MM.1S (cell line): ENCODE measurements around the gene RBBP9.
"Not testable (repeated sequence)": the region's sequence is repeated elsewhere in the genome, so short reads cannot be mapped to it uniquely, and the experiment has no call there.

Experiments
- DNase-seq: peaks from one replicate; pipeline ENCODE4 v3.0.0-alpha.2; 2015
- H2AFZ ChIP-seq: fragments of 300-600 bp; sonication (generic); 2 replicates; pipeline ENCODE4 v1.6.0; 2016; ENCODE audit warnings: antibody characterized with exemption, low read length
- H3F3A ChIP-seq: fragments of 300-600 bp; sonication (generic); 2 replicates; pipeline ENCODE4 v1.6.1; 2016; ENCODE audit warnings: mild to moderate bottlenecking, antibody characterized with exemption, low read length, moderate library complexity, mixed read lengths; ENCODE audit not compliant: insufficient read depth
- H3K27ac ChIP-seq: fragments of 300-600 bp; sonication (generic); 2 replicates; pipeline ENCODE4 v1.5.1; 2016; ENCODE audit warnings: mild to moderate bottlenecking, low read length
- H3K27me3 ChIP-seq: fragments of 300-600 bp; sonication (generic); replicated peaks from 2 replicates; pipeline ENCODE4 v1.6.0; 2016; ENCODE audit warnings: low read length; ENCODE audit not compliant: insufficient read depth
- H3K36me3 ChIP-seq: fragments of 300-600 bp; sonication (generic); replicated peaks from 2 replicates; pipeline ENCODE4 v1.6.1; 2016; ENCODE audit warnings: mild to moderate bottlenecking, low read length, mixed read lengths; ENCODE audit not compliant: insufficient read depth
- H3K4me1 ChIP-seq: fragments of 300-600 bp; sonication (generic); 2 replicates; pipeline ENCODE4 v1.6.1; 2016; ENCODE audit warnings: low read length, mixed read lengths
- H3K4me2 ChIP-seq: fragments of 300-600 bp; sonication (generic); 2 replicates; pipeline ENCODE4 v1.6.0; 2016; ENCODE audit warnings: low read depth, low read length
- H3K4me3 ChIP-seq: fragments of 300-600 bp; sonication (generic); 2 replicates; pipeline ENCODE4 v1.5.1; 2016; ENCODE audit warnings: low read length, mixed read lengths
- H3K79me2 ChIP-seq: fragments of 300-600 bp; sonication (generic); 2 replicates; pipeline ENCODE4 v1.6.1; 2016; ENCODE audit warnings: mixed run types, low read length, mixed read lengths
- H3K9ac ChIP-seq: fragments of 300-600 bp; sonication (generic); 2 replicates; pipeline ENCODE4 v1.6.1; 2016; ENCODE audit warnings: low read length, mixed read lengths
- H3K9me2 ChIP-seq: fragments of 300-600 bp; sonication (generic); replicated peaks from 2 replicates; pipeline ENCODE4 v1.6.1; 2016; ENCODE audit warnings: mild to moderate bottlenecking, low read length, mixed read lengths; ENCODE audit not compliant: insufficient read depth
- H3K9me3 ChIP-seq: fragments of 300-600 bp; sonication (generic); replicated peaks from 2 replicates; pipeline ENCODE4 v1.6.1; 2016; ENCODE audit warnings: mild to moderate bottlenecking, low read length, mixed read lengths; ENCODE audit not compliant: insufficient read depth
- H4K20me1 ChIP-seq: fragments of 300-600 bp; sonication (generic); 2 replicates; pipeline ENCODE4 v1.6.1; 2016; ENCODE audit warnings: mild to moderate bottlenecking, low read length, moderate library complexity, mixed read lengths; ENCODE audit not compliant: insufficient read depth
- EZH2 ChIP-seq: fragments of 300-600 bp; sonication (generic); optimal IDR thresholded peaks from 2 replicates; pipeline ENCODE3; 2017; ENCODE audit warnings: low read depth, mild to moderate bottlenecking, antibody characterized with exemption, low read length, mixed read lengths
- EZH2phosphoT487 ChIP-seq: fragments of 300-600 bp; sonication (generic); IDR thresholded peaks from 2 replicates; pipeline ENCODE4 v1.6.1; 2018; ENCODE audit warnings: antibody characterized with exemption, low read length
- TF ChIP-seq, protein P1 (sequence below): fragments of 300-600 bp; sonication (generic); IDR thresholded peaks from 2 replicates; pipeline ENCODE4 v1.5.1; 2016; ENCODE audit warnings: antibody characterized with exemption, low read length, mixed read lengths

The RBBP9 gene

GRCh38 chr20:18524646-18525045 is 27.6 kb upstream of the RBBP9 start:
- Histone ChIP-seq H3F3A (no peaks in the 10 kb centered on the region), H3K27ac (no peak overlapping the region), H3K36me3 (peaks cover 32% of the 10 kb centered on the region; the same call in 1 of the 2 replicates), H3K9ac (no peak overlapping the region), H3K4me3 (no peak overlapping the region), H3K79me2 (no peaks in the 10 kb centered on the region; the same call in 1 of the 2 replicates), H2AFZ (no peak overlapping the region), H3K4me1 (no peaks in the 10 kb centered on the region), H3K4me2 (no peak overlapping the region), H3K9me2 (no peaks in the 10 kb centered on the region), H4K20me1 (no peaks in the 10 kb centered on the region), H3K9me3 (no peaks in the 10 kb centered on the region), H3K27me3 (no peaks in the 10 kb centered on the region)
- DNase-seq, result no peak
- TF ChIP-seq EZH2phosphoT487, result no peak
- TF ChIP-seq, protein P1, sequence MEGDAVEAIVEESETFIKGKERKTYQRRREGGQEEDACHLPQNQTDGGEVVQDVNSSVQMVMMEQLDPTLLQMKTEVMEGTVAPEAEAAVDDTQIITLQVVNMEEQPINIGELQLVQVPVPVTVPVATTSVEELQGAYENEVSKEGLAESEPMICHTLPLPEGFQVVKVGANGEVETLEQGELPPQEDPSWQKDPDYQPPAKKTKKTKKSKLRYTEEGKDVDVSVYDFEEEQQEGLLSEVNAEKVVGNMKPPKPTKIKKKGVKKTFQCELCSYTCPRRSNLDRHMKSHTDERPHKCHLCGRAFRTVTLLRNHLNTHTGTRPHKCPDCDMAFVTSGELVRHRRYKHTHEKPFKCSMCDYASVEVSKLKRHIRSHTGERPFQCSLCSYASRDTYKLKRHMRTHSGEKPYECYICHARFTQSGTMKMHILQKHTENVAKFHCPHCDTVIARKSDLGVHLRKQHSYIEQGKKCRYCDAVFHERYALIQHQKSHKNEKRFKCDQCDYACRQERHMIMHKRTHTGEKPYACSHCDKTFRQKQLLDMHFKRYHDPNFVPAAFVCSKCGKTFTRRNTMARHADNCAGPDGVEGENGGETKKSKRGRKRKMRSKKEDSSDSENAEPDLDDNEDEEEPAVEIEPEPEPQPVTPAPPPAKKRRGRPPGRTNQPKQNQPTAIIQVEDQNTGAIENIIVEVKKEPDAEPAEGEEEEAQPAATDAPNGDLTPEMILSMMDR, result no peak
- no peak for TF ChIP-seq EZH2

DNA sequence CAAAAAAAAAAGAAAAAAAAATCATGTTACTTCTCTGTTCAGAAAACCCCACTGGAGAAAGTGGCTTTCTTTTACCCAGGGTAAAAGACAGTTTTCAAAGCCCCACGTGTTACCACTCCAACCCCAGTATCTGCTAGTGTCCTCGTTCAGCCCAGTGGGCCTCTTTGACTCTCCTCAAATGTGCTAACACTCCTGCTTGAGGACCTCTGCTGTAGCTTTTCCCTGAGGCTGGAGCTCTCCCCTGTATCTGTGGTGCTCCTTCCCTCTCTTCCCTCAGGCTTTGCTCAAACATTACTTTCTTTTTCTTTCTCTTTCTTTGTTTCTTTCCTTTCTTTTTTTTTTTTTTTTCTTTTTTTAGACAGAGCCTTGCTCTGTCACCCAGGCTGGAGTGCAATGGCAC is 26.0 kb upstream of the RBBP9 start:
- H3K4me2 ChIP-seq, result no peak overlapping the region
- TF ChIP-seq EZH2 (no peak), EZH2phosphoT487 (no peak)
- TF ChIP-seq, protein P1, result no peak
- H3K9me2 ChIP-seq, result no peaks in the 10 kb centered on the region
- H3K4me3 ChIP-seq, result no peak overlapping the region
- H4K20me1 ChIP-seq, result no peaks in the 10 kb centered on the region
- H3F3A ChIP-seq, result no peaks in the 10 kb centered on the region
- H3K9me3 ChIP-seq, result no peaks in the 10 kb centered on the region
- no peaks in the 10 kb centered on the region for H3K4me1 ChIP-seq
- no peak overlapping the region for H3K9ac ChIP-seq
- H3K36me3 ChIP-seq, result peaks cover 23% of the 10 kb centered on the region; the same call in 1 of the 2 replicates
- peaks cover 4% of the 10 kb centered on the region for H3K79me2 ChIP-seq
- no peak overlapping the region for H2AFZ ChIP-seq
- no peaks in the 10 kb centered on the region for H3K27me3 ChIP-seq
- no peak overlapping the region for H3K27ac ChIP-seq
- DNase-seq, result no peak

DNA sequence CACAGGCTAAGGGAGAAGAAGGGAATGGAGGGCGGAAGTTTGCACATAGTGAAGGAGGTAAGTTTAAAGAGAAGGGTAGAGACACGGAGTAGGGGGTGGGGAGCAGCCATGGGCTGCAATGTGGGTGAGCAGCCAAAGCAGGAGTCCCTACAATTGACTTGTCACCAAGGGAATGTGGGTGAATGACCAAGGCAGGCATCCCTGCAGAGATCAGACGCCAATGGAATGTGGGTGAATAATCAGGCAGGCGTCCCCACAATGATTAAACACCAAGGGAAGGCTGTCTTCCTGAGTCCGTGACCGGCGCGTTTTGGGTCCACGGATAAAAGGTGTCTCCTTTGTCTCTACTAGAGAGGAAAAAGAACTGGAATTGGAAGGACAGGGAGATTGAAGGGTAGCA is 25.0 kb upstream of the RBBP9 start:
- not testable (repeated sequence) for H2AFZ ChIP-seq, H4K20me1 ChIP-seq, DNase-seq, H3K27me3 ChIP-seq, H3K4me1 ChIP-seq, H3F3A ChIP-seq, H3K4me3 ChIP-seq, H3K9me2 ChIP-seq, H3K27ac ChIP-seq, H3K4me2 ChIP-seq, H3K9me3 ChIP-seq, H3K9ac ChIP-seq
- Histone ChIP-seq H3K79me2 (peaks cover 13% of the 10 kb centered on the region), H3K36me3 (peaks cover 17% of the 10 kb centered on the region; the same call in 1 of the 2 replicates)

- no peaks in the 10 kb centered on the region; the same call in none of the 2 replicates for H3K36me3 ChIP-seq
- TF ChIP-seq, protein P1, result no peak
- TF ChIP-seq EZH2, result no peak
- TF ChIP-seq EZH2phosphoT487, result no peak
Observed at GRCh38 chr20:18515973-18516372, 18.9 kb upstream of the RBBP9 start.

More at GRCh38 chr20:18515973-18516372, 18.9 kb upstream of the RBBP9 start:
- H2AFZ ChIP-seq, result no peak overlapping the region
- H3K9ac ChIP-seq, result no peak overlapping the region
- no peaks in the 10 kb centered on the region for H3K27me3 ChIP-seq
- H3K79me2 ChIP-seq, result peaks cover 47% of the 10 kb centered on the region
- DNase-seq, result no peak
- no peaks in the 10 kb centered on the region for H3K9me3 ChIP-seq
- no peak overlapping the region for H3K27ac ChIP-seq
- H3K9me2 ChIP-seq, result no peaks in the 10 kb centered on the region
- H3K4me3 ChIP-seq, result no peak overlapping the region
- no peak overlapping the region for H3K4me2 ChIP-seq
- peaks cover 5% of the 10 kb centered on the region; the same call in 1 of the 2 replicates for H3K4me1 ChIP-seq
- H4K20me1 ChIP-seq, result no peaks in the 10 kb centered on the region
- H3F3A ChIP-seq, result no peaks in the 10 kb centered on the region
